SK-N-SH (cell line): ENCODE data around the gene POLG2.

Source experiments
- ELF1 ChIP-seq: IDR thresholded peaks from 2 replicates; pipeline ENCODE4 v1.4.0; 2012
- EZH2phosphoT487 ChIP-seq: fragments of 200-600 bp; sonication (generic); IDR thresholded peaks from 2 replicates; pipeline ENCODE4 v1.6.1; 2017; ENCODE audit warnings: low read depth, mixed run types, mild to moderate bottlenecking, antibody characterized with exemption, moderate library complexity, borderline replicate concordance
- GABPA ChIP-seq: IDR thresholded peaks from 2 replicates; pipeline ENCODE4 v1.4.0; 2012; ENCODE audit warnings: low read depth, mild to moderate bottlenecking
- MEF2A ChIP-seq: IDR thresholded peaks from 2 replicates; pipeline ENCODE4 v1.4.0; 2012; ENCODE audit warnings: low read depth, borderline replicate concordance
- MXI1 ChIP-seq: IDR thresholded peaks from 2 replicates; pipeline ENCODE4 v1.6.1; 2012; ENCODE audit warnings: mild to moderate bottlenecking, low read depth, low read length, improper control_type of control experiment
- NFIC ChIP-seq: IDR thresholded peaks from 2 replicates; pipeline ENCODE4 v1.4.0; 2012; ENCODE audit warnings: borderline replicate concordance
- POLR2AphosphoS5 ChIP-seq: IDR thresholded peaks from 2 replicates; pipeline ENCODE4 v1.6.1; 2012; ENCODE audit warnings: low read depth, low read length
- TAF1 ChIP-seq: IDR thresholded peaks from 2 replicates; pipeline ENCODE4 v1.6.1; 2012; ENCODE audit warnings: low read depth, mild to moderate bottlenecking, low read length, moderate library complexity, borderline replicate concordance
- TCF12 ChIP-seq: IDR thresholded peaks from 2 replicates; pipeline ENCODE4 v1.4.0; 2012
- TF ChIP-seq, protein P1 (sequence below): IDR thresholded peaks from 2 replicates; pipeline ENCODE4; 2012
- TF ChIP-seq, protein P2 (sequence below): fragments of 200-600 bp; sonication (generic); IDR thresholded peaks from 2 replicates; pipeline ENCODE4 v1.6.1; 2017; ENCODE audit warnings: antibody characterized with exemption, mild to moderate bottlenecking, moderate library complexity
- TF ChIP-seq, protein P3 (sequence below): IDR thresholded peaks from 2 replicates; pipeline ENCODE4 v1.4.0; 2012; ENCODE audit warnings: low read depth
- TF ChIP-seq, protein P4 (sequence below): IDR thresholded peaks from 2 replicates; pipeline ENCODE4 v1.6.1; 2012; ENCODE audit warnings: mild to moderate bottlenecking, low read depth, low read length, moderate library complexity
- TF ChIP-seq, protein P5 (sequence below): IDR thresholded peaks from 2 replicates; pipeline ENCODE4 v1.4.0; 2012; ENCODE audit warnings: low read depth, borderline replicate concordance

DNA sequence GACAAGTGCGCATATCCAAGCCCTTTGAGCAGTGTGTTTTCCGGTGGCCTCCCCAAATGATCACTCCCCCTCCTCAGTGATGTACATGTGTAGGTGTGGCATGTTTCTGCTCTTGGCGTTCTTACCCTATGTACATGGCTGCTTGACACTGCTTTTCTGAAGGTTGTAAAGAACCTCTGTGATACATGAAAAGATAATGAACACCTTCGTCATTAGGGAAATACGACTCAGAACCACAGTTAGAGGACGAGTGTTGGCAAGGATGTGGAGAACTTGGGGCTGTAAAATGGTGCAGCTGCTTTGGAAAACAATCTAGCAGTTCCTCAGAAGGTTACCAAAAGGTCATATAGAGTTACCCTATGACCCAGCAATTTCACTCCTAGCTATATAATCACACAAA, 38.5 kb upstream of the POLG2 start:
- TF ChIP-seq TCF12 (no peak), ELF1 (no peak), GABPA (no peak), POLR2AphosphoS5 (no peak; the same call in 1 of the 2 replicates), TAF1 (no peak), NFIC (no peak), MEF2A (no peak), MXI1 (no peak), EZH2phosphoT487 (no peak)
- TF ChIP-seq, protein P1, sequence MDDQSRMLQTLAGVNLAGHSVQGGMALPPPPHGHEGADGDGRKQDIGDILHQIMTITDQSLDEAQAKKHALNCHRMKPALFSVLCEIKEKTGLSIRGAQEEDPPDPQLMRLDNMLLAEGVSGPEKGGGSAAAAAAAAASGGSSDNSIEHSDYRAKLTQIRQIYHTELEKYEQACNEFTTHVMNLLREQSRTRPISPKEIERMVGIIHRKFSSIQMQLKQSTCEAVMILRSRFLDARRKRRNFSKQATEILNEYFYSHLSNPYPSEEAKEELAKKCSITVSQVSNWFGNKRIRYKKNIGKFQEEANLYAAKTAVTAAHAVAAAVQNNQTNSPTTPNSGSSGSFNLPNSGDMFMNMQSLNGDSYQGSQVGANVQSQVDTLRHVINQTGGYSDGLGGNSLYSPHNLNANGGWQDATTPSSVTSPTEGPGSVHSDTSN: no peak
- TF ChIP-seq, protein P2, sequence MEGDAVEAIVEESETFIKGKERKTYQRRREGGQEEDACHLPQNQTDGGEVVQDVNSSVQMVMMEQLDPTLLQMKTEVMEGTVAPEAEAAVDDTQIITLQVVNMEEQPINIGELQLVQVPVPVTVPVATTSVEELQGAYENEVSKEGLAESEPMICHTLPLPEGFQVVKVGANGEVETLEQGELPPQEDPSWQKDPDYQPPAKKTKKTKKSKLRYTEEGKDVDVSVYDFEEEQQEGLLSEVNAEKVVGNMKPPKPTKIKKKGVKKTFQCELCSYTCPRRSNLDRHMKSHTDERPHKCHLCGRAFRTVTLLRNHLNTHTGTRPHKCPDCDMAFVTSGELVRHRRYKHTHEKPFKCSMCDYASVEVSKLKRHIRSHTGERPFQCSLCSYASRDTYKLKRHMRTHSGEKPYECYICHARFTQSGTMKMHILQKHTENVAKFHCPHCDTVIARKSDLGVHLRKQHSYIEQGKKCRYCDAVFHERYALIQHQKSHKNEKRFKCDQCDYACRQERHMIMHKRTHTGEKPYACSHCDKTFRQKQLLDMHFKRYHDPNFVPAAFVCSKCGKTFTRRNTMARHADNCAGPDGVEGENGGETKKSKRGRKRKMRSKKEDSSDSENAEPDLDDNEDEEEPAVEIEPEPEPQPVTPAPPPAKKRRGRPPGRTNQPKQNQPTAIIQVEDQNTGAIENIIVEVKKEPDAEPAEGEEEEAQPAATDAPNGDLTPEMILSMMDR: no peak
- TF ChIP-seq, protein P3, sequence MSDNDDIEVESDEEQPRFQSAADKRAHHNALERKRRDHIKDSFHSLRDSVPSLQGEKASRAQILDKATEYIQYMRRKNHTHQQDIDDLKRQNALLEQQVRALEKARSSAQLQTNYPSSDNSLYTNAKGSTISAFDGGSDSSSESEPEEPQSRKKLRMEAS: no peak
- TF ChIP-seq, protein P4, sequence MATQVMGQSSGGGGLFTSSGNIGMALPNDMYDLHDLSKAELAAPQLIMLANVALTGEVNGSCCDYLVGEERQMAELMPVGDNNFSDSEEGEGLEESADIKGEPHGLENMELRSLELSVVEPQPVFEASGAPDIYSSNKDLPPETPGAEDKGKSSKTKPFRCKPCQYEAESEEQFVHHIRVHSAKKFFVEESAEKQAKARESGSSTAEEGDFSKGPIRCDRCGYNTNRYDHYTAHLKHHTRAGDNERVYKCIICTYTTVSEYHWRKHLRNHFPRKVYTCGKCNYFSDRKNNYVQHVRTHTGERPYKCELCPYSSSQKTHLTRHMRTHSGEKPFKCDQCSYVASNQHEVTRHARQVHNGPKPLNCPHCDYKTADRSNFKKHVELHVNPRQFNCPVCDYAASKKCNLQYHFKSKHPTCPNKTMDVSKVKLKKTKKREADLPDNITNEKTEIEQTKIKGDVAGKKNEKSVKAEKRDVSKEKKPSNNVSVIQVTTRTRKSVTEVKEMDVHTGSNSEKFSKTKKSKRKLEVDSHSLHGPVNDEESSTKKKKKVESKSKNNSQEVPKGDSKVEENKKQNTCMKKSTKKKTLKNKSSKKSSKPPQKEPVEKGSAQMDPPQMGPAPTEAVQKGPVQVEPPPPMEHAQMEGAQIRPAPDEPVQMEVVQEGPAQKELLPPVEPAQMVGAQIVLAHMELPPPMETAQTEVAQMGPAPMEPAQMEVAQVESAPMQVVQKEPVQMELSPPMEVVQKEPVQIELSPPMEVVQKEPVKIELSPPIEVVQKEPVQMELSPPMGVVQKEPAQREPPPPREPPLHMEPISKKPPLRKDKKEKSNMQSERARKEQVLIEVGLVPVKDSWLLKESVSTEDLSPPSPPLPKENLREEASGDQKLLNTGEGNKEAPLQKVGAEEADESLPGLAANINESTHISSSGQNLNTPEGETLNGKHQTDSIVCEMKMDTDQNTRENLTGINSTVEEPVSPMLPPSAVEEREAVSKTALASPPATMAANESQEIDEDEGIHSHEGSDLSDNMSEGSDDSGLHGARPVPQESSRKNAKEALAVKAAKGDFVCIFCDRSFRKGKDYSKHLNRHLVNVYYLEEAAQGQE: no peak
- TF ChIP-seq, protein P5, sequence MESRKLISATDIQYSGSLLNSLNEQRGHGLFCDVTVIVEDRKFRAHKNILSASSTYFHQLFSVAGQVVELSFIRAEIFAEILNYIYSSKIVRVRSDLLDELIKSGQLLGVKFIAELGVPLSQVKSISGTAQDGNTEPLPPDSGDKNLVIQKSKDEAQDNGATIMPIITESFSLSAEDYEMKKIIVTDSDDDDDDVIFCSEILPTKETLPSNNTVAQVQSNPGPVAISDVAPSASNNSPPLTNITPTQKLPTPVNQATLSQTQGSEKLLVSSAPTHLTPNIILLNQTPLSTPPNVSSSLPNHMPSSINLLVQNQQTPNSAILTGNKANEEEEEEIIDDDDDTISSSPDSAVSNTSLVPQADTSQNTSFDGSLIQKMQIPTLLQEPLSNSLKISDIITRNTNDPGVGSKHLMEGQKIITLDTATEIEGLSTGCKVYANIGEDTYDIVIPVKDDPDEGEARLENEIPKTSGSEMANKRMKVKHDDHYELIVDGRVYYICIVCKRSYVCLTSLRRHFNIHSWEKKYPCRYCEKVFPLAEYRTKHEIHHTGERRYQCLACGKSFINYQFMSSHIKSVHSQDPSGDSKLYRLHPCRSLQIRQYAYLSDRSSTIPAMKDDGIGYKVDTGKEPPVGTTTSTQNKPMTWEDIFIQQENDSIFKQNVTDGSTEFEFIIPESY: no peak
